Muscle layer of colon (tissue), 2 donors: ENCODE data around the gene HS6ST3.

ENCODE experiments used
- H3K27ac ChIP-seq: one replicate; pipeline ENCODE4 v1.7.0; 2013; ENCODE audit warnings: low read depth, mild to moderate bottlenecking, low read length, moderate library complexity
- H3K27me3 ChIP-seq, 2 donors: one replicate each; pipeline ENCODE4 v1.7.0; 2013; ENCODE audit warnings: low read length in 2 of 2, mild to moderate bottlenecking in 2 of 2; ENCODE audit not compliant: insufficient read depth in 2 of 2, control insufficient read depth in 1 of 2
- H3K36me3 ChIP-seq: one replicate; pipeline ENCODE4 v1.7.0; 2013; ENCODE audit warnings: mild to moderate bottlenecking, low read length; ENCODE audit not compliant: insufficient read depth
- H3K4me1 ChIP-seq: one replicate; pipeline ENCODE4 v1.7.0; 2013; ENCODE audit warnings: mild to moderate bottlenecking, low read length; ENCODE audit not compliant: insufficient read depth
- H3K4me3 ChIP-seq, 2 donors: one replicate each; pipeline ENCODE4 v1.7.0; 2013; ENCODE audit warnings: low read length in 2 of 2, low read depth in 1 of 2, mild to moderate bottlenecking in 1 of 2, moderate library complexity in 1 of 2
- H3K9ac ChIP-seq: one replicate; pipeline ENCODE4 v1.7.0; 2013; ENCODE audit warnings: low read length
- H3K9me3 ChIP-seq: one replicate; pipeline ENCODE4 v1.7.0; 2013; ENCODE audit warnings: mild to moderate bottlenecking, low read length
- donor health status: abdominal sarcoma.
- donor health status: Adenocarcinoma of cecum.

HS6ST3 gene

GRCh38 chr13:96700657-96701056 lies 610.8 kb downstream of the HS6ST3 start:
- H3K4me3 ChIP-seq: no peak overlapping the region
- H3K27ac ChIP-seq: no peak overlapping the region
- H3K36me3 ChIP-seq: no peaks in the 10 kb centered on the region

DNA sequence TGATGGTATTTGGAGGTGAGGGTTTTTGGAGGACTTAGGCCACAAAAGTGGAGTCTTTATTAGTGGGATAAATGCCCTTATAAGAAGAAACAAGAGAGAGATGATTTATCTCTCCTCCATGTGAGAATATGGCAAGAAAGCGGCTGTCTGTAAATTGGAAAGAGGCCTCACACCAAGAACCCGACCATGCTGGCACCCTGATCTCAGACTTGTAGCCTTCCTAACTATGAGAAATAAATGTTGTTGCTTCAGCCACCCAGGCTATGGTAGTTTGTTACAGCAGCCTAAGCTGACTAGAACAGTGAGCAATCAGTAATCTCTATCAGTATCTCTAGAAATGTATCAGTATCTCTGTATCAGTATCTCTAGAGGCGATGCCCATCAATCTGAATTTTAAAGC lies 617.2 kb downstream of the HS6ST3 start:
- no peak overlapping the region for H3K4me3 ChIP-seq
- H3K27ac ChIP-seq: no peak overlapping the region
- H3K36me3 ChIP-seq: no peaks in the 10 kb centered on the region
- H3K4me1 ChIP-seq: no peaks in the 10 kb centered on the region
- no peak overlapping the region for H3K9ac ChIP-seq
- no peaks in the 10 kb centered on the region for H3K9me3 ChIP-seq
- no peaks in the 10 kb centered on the region for H3K27me3 ChIP-seq

More at GRCh38 chr13:96700657-96701056, 610.8 kb downstream of the HS6ST3 start:
- Histone ChIP-seq H3K4me1 (no peaks in the 10 kb centered on the region), H3K9ac (no peak overlapping the region), H3K9me3 (peaks cover 3% of the 10 kb centered on the region), H3K27me3 (no peaks in the 10 kb centered on the region)

GRCh38 chr13:96710166-96710862 lies 620.4 kb downstream of the HS6ST3 start:
- Histone ChIP-seq H3K27ac (no peak overlapping the region), H3K9ac (no peak overlapping the region)

DNA sequence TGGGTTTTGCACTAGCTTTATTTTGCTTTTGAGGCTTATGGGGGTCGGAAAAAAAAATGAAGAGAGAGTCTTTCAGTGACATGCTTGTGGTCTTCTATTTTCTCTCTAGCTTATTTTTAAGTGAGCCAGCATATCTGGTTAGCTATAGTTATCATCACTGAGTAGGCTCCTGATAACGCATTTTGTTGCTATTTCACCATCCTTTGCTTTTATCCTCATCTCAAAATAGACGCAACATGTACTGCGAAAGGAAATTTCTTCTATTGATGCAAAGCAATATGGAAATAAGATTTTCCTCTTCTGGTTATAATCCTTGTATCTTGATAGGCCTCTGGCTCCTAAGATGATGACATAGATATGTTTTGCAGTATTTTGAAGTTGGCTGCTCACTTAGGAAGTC lies 630.5 kb downstream of the HS6ST3 start:
- Histone ChIP-seq H3K9ac (no peak overlapping the region), H3K9me3 (no peaks in the 10 kb centered on the region), H3K27me3 (no peaks in the 10 kb centered on the region), H3K4me1 (no peaks in the 10 kb centered on the region), H3K36me3 (no peaks in the 10 kb centered on the region), H3K27ac (no peak overlapping the region), H3K4me3 (no peak overlapping the region)

More at GRCh38 chr13:96710166-96710862, 620.4 kb downstream of the HS6ST3 start:
- Histone ChIP-seq H3K27me3 (no peaks in the 10 kb centered on the region), H3K4me1 (no peaks in the 10 kb centered on the region), H3K4me3 (no peak overlapping the region), H3K9me3 (no peaks in the 10 kb centered on the region), H3K36me3 (no peaks in the 10 kb centered on the region)

DNA sequence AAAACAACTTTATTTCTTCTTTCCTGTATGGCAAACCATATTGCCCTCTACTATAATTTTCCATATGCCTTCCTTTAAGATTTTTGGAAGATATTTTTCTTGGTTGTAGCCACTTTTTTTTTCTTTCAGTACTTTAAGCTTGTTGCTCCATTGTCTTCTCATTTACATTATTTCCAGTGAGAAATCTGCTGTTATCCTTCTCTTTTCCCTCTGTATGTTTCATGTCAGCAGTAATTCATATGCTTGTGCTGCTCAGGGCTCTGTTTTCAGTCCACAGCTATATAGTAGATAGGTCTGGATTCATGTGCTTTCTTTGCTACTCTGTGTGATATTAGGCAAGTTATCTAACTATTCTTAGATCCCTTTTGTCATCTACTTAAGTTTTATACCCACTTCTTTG lies 636.7 kb downstream of the HS6ST3 start:
- H3K36me3 ChIP-seq: no peaks in the 10 kb centered on the region
- no peaks in the 10 kb centered on the region for H3K4me1 ChIP-seq
- no peak overlapping the region for H3K9ac ChIP-seq
- H3K27me3 ChIP-seq: no peaks in the 10 kb centered on the region
- H3K9me3 ChIP-seq: no peaks in the 10 kb centered on the region
- H3K27ac ChIP-seq: no peak overlapping the region
- H3K4me3 ChIP-seq: no peak overlapping the region

- no peaks in the 10 kb centered on the region for H3K27me3 ChIP-seq
- no peaks in the 10 kb centered on the region for H3K36me3 ChIP-seq
- H3K4me3 ChIP-seq: no peak overlapping the region
- no peak overlapping the region for H3K9ac ChIP-seq
- no peak overlapping the region for H3K27ac ChIP-seq
- no peaks in the 10 kb centered on the region for H3K4me1 ChIP-seq
- H3K9me3 ChIP-seq: no peaks in the 10 kb centered on the region
These were observed 638.6 kb downstream of the HS6ST3 start for GRCh38 chr13:96728463-96728862.

GRCh38 chr13:96730676-96731075 lies 640.8 kb downstream of the HS6ST3 start:
- Histone ChIP-seq H3K9me3 (no peaks in the 10 kb centered on the region), H3K27ac (no peak overlapping the region), H3K36me3 (no peaks in the 10 kb centered on the region), H3K4me1 (no peaks in the 10 kb centered on the region), H3K4me3 (no peak overlapping the region), H3K9ac (no peak overlapping the region), H3K27me3 (no peaks in the 10 kb centered on the region)

- no peaks in the 10 kb centered on the region for H3K9me3 ChIP-seq
- no peak overlapping the region for H3K27ac ChIP-seq
- no peaks in the 10 kb centered on the region for H3K4me1 ChIP-seq
- no peak overlapping the region for H3K4me3 ChIP-seq
- H3K27me3 ChIP-seq: no peaks in the 10 kb centered on the region
- no peaks in the 10 kb centered on the region for H3K36me3 ChIP-seq
- no peak overlapping the region for H3K9ac ChIP-seq
These were observed 644.6 kb downstream of the HS6ST3 start for GRCh38 chr13:96734499-96734898.

DNA sequence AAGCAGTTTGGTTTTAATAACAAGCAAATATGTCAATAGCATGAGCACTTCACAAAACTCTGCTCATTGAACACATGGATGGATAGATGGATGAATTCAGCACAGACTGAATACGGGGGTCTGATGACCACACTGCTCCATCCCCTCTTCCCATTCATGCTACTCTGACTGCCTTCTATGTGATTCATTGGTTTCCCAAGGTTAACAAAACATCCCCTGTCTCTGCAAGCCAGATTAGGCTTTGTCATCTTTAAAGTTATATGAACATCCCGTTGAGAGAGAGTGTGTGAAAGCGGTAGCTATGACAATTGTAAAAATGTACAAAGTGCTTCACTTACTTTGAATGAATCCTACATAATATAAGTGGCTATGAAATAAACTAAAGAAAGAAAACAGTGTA lies 651.9 kb downstream of the HS6ST3 start:
- Histone ChIP-seq H3K27ac (no peak overlapping the region), H3K36me3 (no peaks in the 10 kb centered on the region), H3K27me3 (no peaks in the 10 kb centered on the region), H3K4me3 (no peak overlapping the region), H3K9ac (no peak overlapping the region), H3K4me1 (no peaks in the 10 kb centered on the region), H3K9me3 (no peaks in the 10 kb centered on the region)

GRCh38 chr13:96743296-96744089 lies 653.6 kb downstream of the HS6ST3 start:
- Histone ChIP-seq H3K36me3 (no peaks in the 10 kb centered on the region), H3K9ac (no peak overlapping the region), H3K4me1 (no peaks in the 10 kb centered on the region), H3K4me3 (no peak overlapping the region), H3K9me3 (no peaks in the 10 kb centered on the region), H3K27me3 (no peaks in the 10 kb centered on the region), H3K27ac (no peak overlapping the region)

- no peak overlapping the region for H3K9ac ChIP-seq
These were observed 654.7 kb downstream of the HS6ST3 start for GRCh38 chr13:96744367-96745331.

More at GRCh38 chr13:96744367-96745331, 654.7 kb downstream of the HS6ST3 start:
- Histone ChIP-seq H3K4me1 (no peaks in the 10 kb centered on the region), H3K9me3 (no peaks in the 10 kb centered on the region), H3K27me3 (no peaks in the 10 kb centered on the region), H3K27ac (no peak overlapping the region), H3K36me3 (no peaks in the 10 kb centered on the region), H3K4me3 (no peak overlapping the region)
